DOHH2 (cell line): Measurements from ENCODE around the gene NBAS.

Experiments used
- H3F3A ChIP-seq: fragments of 200-600 bp; sonication (generic), shearing (Covaris generic); 2 replicates; pipeline ENCODE4 v1.6.0; 2016; ENCODE audit warnings: antibody characterized with exemption, mild to moderate bottlenecking; ENCODE audit not compliant: control insufficient read depth, insufficient read depth
- H3K27ac ChIP-seq: fragments of 200-600 bp; sonication (generic); 2 replicates; pipeline ENCODE4 v1.5.1; 2014; ENCODE audit warnings: low read depth, mild to moderate bottlenecking, low read length, moderate library complexity
- H3K27me3 ChIP-seq: fragments of 200-600 bp; sonication (generic); 2 replicates; pipeline ENCODE4 v1.6.1; 2014; ENCODE audit warnings: mild to moderate bottlenecking, low read length, mixed read lengths; ENCODE audit not compliant: control insufficient read depth
- H3K36me3 ChIP-seq: fragments of 200-600 bp; sonication (generic); 2 replicates; pipeline ENCODE4 v1.6.1; 2014; ENCODE audit warnings: mild to moderate bottlenecking, low read length, moderate library complexity, mixed read lengths; ENCODE audit not compliant: control insufficient read depth
- H3K4me1 ChIP-seq: fragments of 200-600 bp; sonication (generic); 2 replicates; pipeline ENCODE4 v1.6.1; 2014; ENCODE audit warnings: mild to moderate bottlenecking, low read length, mixed read lengths; ENCODE audit not compliant: control insufficient read depth
- H3K4me2 ChIP-seq: fragments of 200-600 bp; sonication (generic); 2 replicates; pipeline ENCODE4 v1.6.0; 2014; ENCODE audit warnings: mild to moderate bottlenecking, low read length, moderate library complexity
- H3K4me3 ChIP-seq: fragments of 200-600 bp; sonication (generic); 2 replicates; pipeline ENCODE4 v1.5.1; 2014; ENCODE audit warnings: mild to moderate bottlenecking, low read length, mixed read lengths
- H3K79me2 ChIP-seq: fragments of 200-600 bp; sonication (generic); 2 replicates; pipeline ENCODE4 v1.6.1; 2014; ENCODE audit warnings: mild to moderate bottlenecking, low read length, mixed read lengths; ENCODE audit not compliant: control insufficient read depth
- H3K9me2 ChIP-seq: fragments of 200-600 bp; sonication (generic); replicated peaks from 2 replicates; pipeline ENCODE4 v1.6.1; 2014; ENCODE audit warnings: mild to moderate bottlenecking, low read length, mixed read lengths; ENCODE audit not compliant: control insufficient read depth
- H3K9me3 ChIP-seq: fragments of 200-600 bp; sonication (generic); 2 replicates; pipeline ENCODE4 v1.6.1; 2014; ENCODE audit warnings: antibody characterized with exemption, low read length, mixed read lengths; ENCODE audit not compliant: control insufficient read depth, insufficient read depth
- H4K20me1 ChIP-seq: fragments of 200-600 bp; sonication (generic); 2 replicates; pipeline ENCODE4 v1.6.0; 2014; ENCODE audit warnings: low read depth, mild to moderate bottlenecking, antibody characterized with exemption, low read length, moderate library complexity; ENCODE audit not compliant: control insufficient read depth, insufficient read depth
- EZH2phosphoT487 ChIP-seq: fragments of 200-600 bp; sonication (generic); IDR thresholded peaks from 2 replicates; pipeline ENCODE4 v1.6.1; 2017; ENCODE audit warnings: borderline replicate concordance, mild to moderate bottlenecking, antibody characterized with exemption, low read length, moderate library complexity, mixed read lengths
- TF ChIP-seq, protein P1 (sequence below): fragments of 200-600 bp; sonication (generic); IDR thresholded peaks from one replicate; pipeline ENCODE4 v1.5.1; 2014; ENCODE audit warnings: antibody characterized with exemption, mild to moderate bottlenecking, low read depth, low read length; ENCODE audit not compliant: poor library complexity, severe bottlenecking

The NBAS gene

DNA sequence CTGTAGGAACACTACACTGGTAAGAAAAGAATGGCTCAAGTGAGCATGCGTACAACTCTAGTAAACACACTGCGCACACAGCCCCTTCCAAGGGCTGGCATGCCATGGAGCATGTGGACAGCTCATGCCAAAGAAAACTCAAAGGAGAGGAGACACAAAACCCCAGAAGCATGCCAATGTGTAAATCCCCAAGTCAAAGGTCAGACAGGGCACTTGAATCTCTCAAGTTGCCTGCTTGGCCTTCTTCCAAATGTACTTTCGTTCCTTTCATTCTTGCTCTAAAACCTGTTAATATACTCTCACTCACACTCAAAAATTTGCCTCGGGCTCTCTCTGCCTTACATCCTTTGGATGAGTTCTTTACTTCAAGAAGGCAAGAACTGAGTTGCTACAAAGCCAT lies 365.3 kb downstream of the NBAS start:
- H3K4me1 ChIP-seq: no peaks in the 10 kb centered on the region
- no peaks in the 10 kb centered on the region for H3K27me3 ChIP-seq
- H3K9me3 ChIP-seq: no peaks in the 10 kb centered on the region
- H3K27ac ChIP-seq: no peak overlapping the region
- H3K4me3 ChIP-seq: no peak overlapping the region
- H3K79me2 ChIP-seq: no peaks in the 10 kb centered on the region
- H3K4me2 ChIP-seq: no peak overlapping the region
- TF ChIP-seq, protein P1, sequence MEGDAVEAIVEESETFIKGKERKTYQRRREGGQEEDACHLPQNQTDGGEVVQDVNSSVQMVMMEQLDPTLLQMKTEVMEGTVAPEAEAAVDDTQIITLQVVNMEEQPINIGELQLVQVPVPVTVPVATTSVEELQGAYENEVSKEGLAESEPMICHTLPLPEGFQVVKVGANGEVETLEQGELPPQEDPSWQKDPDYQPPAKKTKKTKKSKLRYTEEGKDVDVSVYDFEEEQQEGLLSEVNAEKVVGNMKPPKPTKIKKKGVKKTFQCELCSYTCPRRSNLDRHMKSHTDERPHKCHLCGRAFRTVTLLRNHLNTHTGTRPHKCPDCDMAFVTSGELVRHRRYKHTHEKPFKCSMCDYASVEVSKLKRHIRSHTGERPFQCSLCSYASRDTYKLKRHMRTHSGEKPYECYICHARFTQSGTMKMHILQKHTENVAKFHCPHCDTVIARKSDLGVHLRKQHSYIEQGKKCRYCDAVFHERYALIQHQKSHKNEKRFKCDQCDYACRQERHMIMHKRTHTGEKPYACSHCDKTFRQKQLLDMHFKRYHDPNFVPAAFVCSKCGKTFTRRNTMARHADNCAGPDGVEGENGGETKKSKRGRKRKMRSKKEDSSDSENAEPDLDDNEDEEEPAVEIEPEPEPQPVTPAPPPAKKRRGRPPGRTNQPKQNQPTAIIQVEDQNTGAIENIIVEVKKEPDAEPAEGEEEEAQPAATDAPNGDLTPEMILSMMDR: no peak
- no peak for TF ChIP-seq EZH2phosphoT487
- H3F3A ChIP-seq: 0 out of 2 replicates have a peak, but pooled peaks cover 3% of the 10 kb centered on the region
- no peaks in the 10 kb centered on the region for H3K9me2 ChIP-seq
- H3K36me3 ChIP-seq: no peaks in the 10 kb centered on the region
- no peaks in the 10 kb centered on the region for H4K20me1 ChIP-seq

DNA sequence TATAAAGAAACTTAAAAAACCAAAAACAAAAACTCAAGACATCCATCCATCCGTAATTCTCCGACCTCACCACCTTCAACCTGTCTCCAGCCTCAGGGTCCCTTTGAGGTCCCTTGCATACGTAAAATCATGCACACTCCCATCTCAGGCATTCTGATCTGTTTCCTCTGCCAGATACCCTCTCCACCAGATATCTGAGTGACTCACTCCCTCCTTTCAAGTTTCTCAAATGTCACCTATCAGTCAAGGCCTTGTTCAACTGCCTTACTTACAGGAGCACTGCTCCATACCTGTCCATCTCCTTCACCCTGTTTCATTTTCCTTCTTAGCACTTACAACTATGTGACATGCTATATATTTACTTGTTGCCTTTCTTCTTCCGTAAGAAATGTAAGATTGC lies 369.3 kb downstream of the NBAS start:
- H3F3A ChIP-seq: 0 out of 2 replicates have a peak, but pooled peaks cover 3% of the 10 kb centered on the region
- H3K27ac ChIP-seq: no peak overlapping the region
- H3K36me3 ChIP-seq: no peaks in the 10 kb centered on the region
- H3K79me2 ChIP-seq: no peaks in the 10 kb centered on the region
- H3K27me3 ChIP-seq: no peaks in the 10 kb centered on the region
- H3K9me2 ChIP-seq: no peaks in the 10 kb centered on the region
- no peaks in the 10 kb centered on the region for H3K9me3 ChIP-seq
- H3K4me3 ChIP-seq: no peak overlapping the region
- H3K4me2 ChIP-seq: no peak overlapping the region
- TF ChIP-seq EZH2phosphoT487: no peak
- TF ChIP-seq, protein P1: no peak
- H4K20me1 ChIP-seq: no peaks in the 10 kb centered on the region
- no peaks in the 10 kb centered on the region for H3K4me1 ChIP-seq

DNA sequence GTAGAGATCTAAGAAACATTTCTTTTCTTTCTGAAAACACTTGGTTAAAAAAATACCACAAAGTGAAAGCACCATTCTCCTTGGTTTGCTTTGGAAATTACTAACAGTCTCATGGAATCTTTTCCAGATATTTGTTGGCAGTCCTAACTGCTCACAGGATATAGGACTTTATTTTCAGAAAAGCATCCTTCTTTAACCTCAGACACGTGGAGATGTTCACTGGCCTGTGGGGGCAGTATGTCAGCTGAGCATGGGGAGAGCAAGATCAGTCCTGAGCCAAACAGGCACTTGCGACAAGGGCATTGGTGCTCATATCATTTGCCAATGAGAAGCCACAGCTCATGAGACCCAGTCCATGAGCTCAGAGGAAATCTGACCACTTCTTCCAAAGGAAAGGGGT lies 371.9 kb downstream of the NBAS start:
- no peak for TF ChIP-seq EZH2phosphoT487
- TF ChIP-seq, protein P1: peak; percentile 19
- Histone ChIP-seq H3K9me2 (no peaks in the 10 kb centered on the region), H3K27me3 (no peaks in the 10 kb centered on the region), H3F3A (0 out of 2 replicates have a peak, but pooled peaks cover 2% of the 10 kb centered on the region), H3K4me2 (no peak overlapping the region), H3K4me1 (no peaks in the 10 kb centered on the region), H3K27ac (no peak overlapping the region), H3K9me3 (no peaks in the 10 kb centered on the region), H3K4me3 (no peak overlapping the region), H3K36me3 (no peaks in the 10 kb centered on the region), H4K20me1 (no peaks in the 10 kb centered on the region), H3K79me2 (no peaks in the 10 kb centered on the region)

DNA sequence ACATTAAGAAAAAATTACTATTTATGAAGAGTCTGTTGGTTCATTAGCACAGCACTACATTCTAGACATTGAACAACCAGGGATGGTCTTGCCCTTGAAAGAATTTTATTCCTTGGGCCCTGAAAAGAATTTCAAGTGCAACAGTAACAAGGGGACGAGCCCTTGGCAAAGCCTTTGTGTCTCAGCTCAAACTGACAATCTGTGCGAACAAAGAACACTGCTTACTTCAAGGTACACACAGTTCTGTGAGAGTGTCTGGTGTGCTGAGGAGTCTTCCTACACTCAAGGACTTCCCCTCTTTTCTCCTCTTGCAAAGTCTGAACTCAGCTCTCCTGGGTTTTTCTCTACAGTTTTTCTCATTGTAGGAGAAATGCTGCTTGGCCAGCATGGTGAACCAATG lies 373.4 kb downstream of the NBAS start:
- Histone ChIP-seq H3K4me2 (no peak overlapping the region), H3F3A (no peaks in the 10 kb centered on the region), H3K79me2 (no peaks in the 10 kb centered on the region), H3K27me3 (no peaks in the 10 kb centered on the region), H3K9me3 (no peaks in the 10 kb centered on the region), H3K27ac (no peak overlapping the region), H3K9me2 (no peaks in the 10 kb centered on the region), H3K4me3 (no peak overlapping the region), H3K36me3 (no peaks in the 10 kb centered on the region), H3K4me1 (no peaks in the 10 kb centered on the region), H4K20me1 (no peaks in the 10 kb centered on the region)
- TF ChIP-seq EZH2phosphoT487: no peak
- TF ChIP-seq, protein P1: no peak
